ENCODE data around the gene FOXK2.
"Not testable (repeated sequence)": the region's sequence is repeated elsewhere in the genome, so short reads cannot be mapped to it uniquely, and the experiment has no call there.

Gene FOXK2

GRCh38 chr17:82494236-82495055 lies 25.1 kb upstream of the FOXK2 start:
- DNase-seq, result peak; percentile 17 to 95 (median 84)

GRCh38 chr17:82495844-82496528 lies 23.5 kb upstream of the FOXK2 start:
- DNase-seq, result no peak

- peak; percentile 51 to 99 (median 92) for DNase-seq
These were observed 22.8 kb upstream of the FOXK2 start for GRCh38 chr17:82496529-82497434.

GRCh38 chr17:82497483-82498405 lies 21.8 kb upstream of the FOXK2 start:
- peak in 23 of 58 donors; percentile 26 to 64 (median 47) for DNase-seq

- no peak for DNase-seq
These were observed 17.3 kb upstream of the FOXK2 start for GRCh38 chr17:82502207-82502606.

GRCh38 chr17:82503094-82503727 lies 16.3 kb upstream of the FOXK2 start:
- DNase-seq, result no peak

GRCh38 chr17:82503728-82504308 lies 15.7 kb upstream of the FOXK2 start:
- DNase-seq, result no peak

GRCh38 chr17:82505296-82505695 lies 14.2 kb upstream of the FOXK2 start:
- no peak for DNase-seq

GRCh38 chr17:82506402-82506801 lies 13.1 kb upstream of the FOXK2 start:
- DNase-seq, result not testable (repeated sequence)

GRCh38 chr17:82507631-82508175 lies 11.8 kb upstream of the FOXK2 start:
- DNase-seq, result no peak

GRCh38 chr17:82511642-82512041 lies 7.9 kb upstream of the FOXK2 start:
- not testable (repeated sequence) for DNase-seq

GRCh38 chr17:82513864-82514263 lies 5.7 kb upstream of the FOXK2 start:
- DNase-seq, result not testable (repeated sequence)

GRCh38 chr17:82517230-82517865 lies 2.2 kb upstream of the FOXK2 start:
- DNase-seq, result no peak

- DNase-seq, result peak in 12 of 58 donors; percentile 5 to 41 (median 18)
These were observed 705 bp downstream of the FOXK2 start for GRCh38 chr17:82519971-82520903.

- DNase-seq, result no peak
These were observed 5.0 kb downstream of the FOXK2 start for GRCh38 chr17:82524540-82524939.

- DNase-seq, result no peak
These were observed 6.2 kb downstream of the FOXK2 start for GRCh38 chr17:82525712-82526111.

- peak in 1 of 58 donors; percentile 32 for DNase-seq
These were observed 8.4 kb downstream of the FOXK2 start for GRCh38 chr17:82527898-82528297.

All from anterior cingulate cortex (tissue), 58 donors.